SU-DHL-6 (cell line): Measurements from ENCODE around the gene KRTAP5-2.

Experiments used
- H2AFZ ChIP-seq: fragments of 200-600 bp; sonication (generic); 2 replicates; pipeline ENCODE4 v1.6.1; 2014; ENCODE audit warnings: low read depth, mild to moderate bottlenecking, moderate library complexity, mixed read lengths, antibody characterized with exemption, low read length; ENCODE audit not compliant: severe bottlenecking
- H3F3A ChIP-seq: fragments of 200-600 bp; shearing (Covaris generic); 2 replicates; pipeline ENCODE4 v1.6.0; 2016; ENCODE audit warnings: antibody characterized with exemption, mild to moderate bottlenecking; ENCODE audit not compliant: insufficient read depth
- H3K27ac ChIP-seq: fragments of 200-600 bp; sonication (generic); 2 replicates; pipeline ENCODE4 v1.5.1; 2016; ENCODE audit warnings: low read depth, mild to moderate bottlenecking, low read length, moderate library complexity, mixed read lengths
- H3K27me3 ChIP-seq: fragments of 200-600 bp; sonication (generic), shearing (Covaris generic); 2 replicates; pipeline ENCODE4 v1.6.0; 2014; ENCODE audit warnings: mild to moderate bottlenecking, low read length
- H3K36me3 ChIP-seq: fragments of 200-600 bp; sonication (generic); 2 replicates; pipeline ENCODE4 v1.6.1; 2014; ENCODE audit warnings: mild to moderate bottlenecking, low read length, mixed read lengths
- H3K4me2 ChIP-seq: fragments of 300-600, 200-600 bp; shearing (Covaris generic), sonication (generic); 2 replicates; pipeline ENCODE4 v1.6.0; 2014; ENCODE audit warnings: low read length, low read depth, mild to moderate bottlenecking; ENCODE audit not compliant: poor library complexity, severe bottlenecking
- H3K4me3 ChIP-seq: fragments of 200-600 bp; sonication (generic); 2 replicates; pipeline ENCODE4 v1.5.1; 2014; ENCODE audit warnings: antibody characterized with exemption, low read length, mild to moderate bottlenecking, mixed read lengths; ENCODE audit not compliant: insufficient read depth, poor library complexity, severe bottlenecking
- H3K79me2 ChIP-seq: fragments of 200-600 bp; sonication (generic); 2 replicates; pipeline ENCODE4 v1.6.1; 2014; ENCODE audit warnings: mild to moderate bottlenecking, low read length, moderate library complexity; ENCODE audit not compliant: insufficient read depth
- H3K9ac ChIP-seq: fragments of 200-600 bp; sonication (generic); 2 replicates; pipeline ENCODE4 v1.7.0; 2014; ENCODE audit warnings: mild to moderate bottlenecking, low read length
- H3K9me2 ChIP-seq: fragments of 200-600 bp; sonication (generic); replicated peaks from 2 replicates; pipeline ENCODE4 v1.6.1; 2014; ENCODE audit warnings: low read length; ENCODE audit not compliant: insufficient read depth
- H3K9me3 ChIP-seq: fragments of 200-600 bp; sonication (generic); 2 replicates; pipeline ENCODE4 v1.6.1; 2014; ENCODE audit warnings: low read length, mixed read lengths; ENCODE audit not compliant: insufficient read depth
- H4K20me1 ChIP-seq: fragments of 200-600 bp; sonication (generic); 2 replicates; pipeline ENCODE4 v1.6.1; 2014; ENCODE audit warnings: low read depth, mild to moderate bottlenecking, antibody characterized with exemption, low read length, moderate library complexity, mixed read lengths
- CTCF ChIP-seq: fragments of 200-600 bp; sonication (generic); IDR thresholded peaks from one replicate; pipeline ENCODE4 v1.5.1; 2017; ENCODE audit warnings: antibody characterized with exemption, mild to moderate bottlenecking, low read length, moderate library complexity; ENCODE audit not compliant: insufficient read depth, poor library complexity, severe bottlenecking
- EZH2phosphoT487 ChIP-seq: fragments of 200-600 bp; sonication (generic), shearing (Covaris generic); conservative IDR thresholded peaks from 2 replicates; pipeline ENCODE4 v1.6.1; 2018; ENCODE audit warnings: mild to moderate bottlenecking, antibody characterized with exemption, low read length, moderate library complexity, mixed read lengths

Gene KRTAP5-2

GRCh38 chr11:1558775-1559110 is 39.4 kb downstream of the KRTAP5-2 start:
- Histone ChIP-seq H3K27me3 (no peaks in the 10 kb centered on the region; the same call in 1 of the 2 replicates), H3F3A (no peaks in the 10 kb centered on the region), H3K9me2 (no peaks in the 10 kb centered on the region), H3K4me3 (no peak overlapping the region), H3K79me2 (no peaks in the 10 kb centered on the region), H3K9ac (no peak overlapping the region), H2AFZ (no peak overlapping the region), H3K27ac (no peak overlapping the region), H3K36me3 (no peaks in the 10 kb centered on the region), H3K4me2 (no peak overlapping the region), H4K20me1 (no peaks in the 10 kb centered on the region), H3K9me3 (no peaks in the 10 kb centered on the region)
- TF ChIP-seq EZH2phosphoT487 (no peak), CTCF (no peak)

- H3K4me3 ChIP-seq: no peak overlapping the region
- no peak overlapping the region for H3K4me2 ChIP-seq
- H3K27me3 ChIP-seq: no peaks in the 10 kb centered on the region; the same call in 1 of the 2 replicates
- no peaks in the 10 kb centered on the region for H3K79me2 ChIP-seq
- H3K9me3 ChIP-seq: no peaks in the 10 kb centered on the region
- H3K9ac ChIP-seq: no peak overlapping the region
- no peaks in the 10 kb centered on the region for H3K9me2 ChIP-seq
- H3F3A ChIP-seq: no peaks in the 10 kb centered on the region
- H3K36me3 ChIP-seq: no peaks in the 10 kb centered on the region
- H2AFZ ChIP-seq: no peak overlapping the region
- no peak overlapping the region for H3K27ac ChIP-seq
- H4K20me1 ChIP-seq: no peaks in the 10 kb centered on the region
- TF ChIP-seq EZH2phosphoT487: no peak
- no peak for TF ChIP-seq CTCF
These were observed 40.0 kb downstream of the KRTAP5-2 start for GRCh38 chr11:1557904-1558774.

DNA sequence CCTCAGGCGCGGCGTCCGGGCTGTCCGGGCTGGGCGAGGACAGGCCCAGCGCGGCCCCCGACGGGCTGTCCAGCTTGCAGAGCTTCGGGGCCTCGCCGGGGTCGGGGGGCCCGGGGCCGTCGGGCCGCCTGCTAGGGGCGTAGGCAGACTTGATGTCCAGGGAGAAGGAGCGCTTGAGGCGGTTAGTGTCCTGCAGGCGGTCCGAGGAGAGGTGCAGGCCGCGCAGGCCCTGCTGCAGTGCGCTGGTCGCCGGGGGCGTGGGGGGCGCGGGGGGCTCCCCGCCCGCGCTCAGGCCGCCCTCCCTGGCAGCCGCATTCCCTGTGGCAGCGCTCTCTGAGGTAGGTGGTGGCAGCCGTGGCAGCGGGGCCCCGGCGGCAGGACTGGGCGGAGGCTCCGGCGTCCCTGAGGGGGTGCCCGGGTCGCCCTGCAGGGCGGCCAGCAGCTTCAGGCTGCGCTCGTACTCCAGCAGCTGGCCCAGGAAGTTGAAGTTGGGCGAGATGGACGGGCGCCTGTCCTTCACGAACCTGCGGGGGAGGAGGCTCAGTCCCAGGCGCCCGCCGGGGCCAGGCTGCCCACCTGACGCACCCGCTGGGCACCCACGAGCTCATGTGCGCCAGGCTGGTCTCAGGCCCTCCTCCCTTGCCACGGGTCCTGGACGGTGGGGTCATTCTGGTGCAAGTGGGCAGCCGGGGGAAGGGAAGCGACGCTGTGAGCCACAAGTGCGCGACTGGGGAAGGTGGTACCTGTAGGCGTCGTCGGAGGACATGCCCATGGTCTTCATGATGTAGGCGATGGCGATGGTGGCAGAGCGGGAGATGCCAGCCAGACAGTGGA is 40.8 kb downstream of the KRTAP5-2 start:
- Histone ChIP-seq H3K36me3 (no peaks in the 10 kb centered on the region), H3K4me2 (no peak overlapping the region), H3K27ac (no peak overlapping the region), H3K9me2 (no peaks in the 10 kb centered on the region), H3K4me3 (no peak overlapping the region), H3F3A (no peaks in the 10 kb centered on the region), H4K20me1 (no peaks in the 10 kb centered on the region), H3K79me2 (no peaks in the 10 kb centered on the region), H3K9ac (no peak overlapping the region), H3K9me3 (no peaks in the 10 kb centered on the region), H2AFZ (no peak overlapping the region), H3K27me3 (no peaks in the 10 kb centered on the region; the same call in 1 of the 2 replicates)
- TF ChIP-seq CTCF (no peak), EZH2phosphoT487 (no peak)
